Skeletal muscle satellite cell (primary cell): Measurements from ENCODE around the gene CADM4.

Experiments used
- H3K27me3 ChIP-seq: 2 replicates; pipeline ENCODE4 v1.7.0; 2013; ENCODE audit warnings: low read length; ENCODE audit not compliant: control insufficient read depth, insufficient read depth
- H3K36me3 ChIP-seq: 2 replicates; pipeline ENCODE4 v1.7.0; 2013; ENCODE audit warnings: mild to moderate bottlenecking, control low read depth, low read length; ENCODE audit not compliant: insufficient read depth
- H3K4me1 ChIP-seq: 2 replicates; pipeline ENCODE4 v1.7.0; 2013; ENCODE audit warnings: low read length; ENCODE audit not compliant: control insufficient read depth, insufficient read depth
- H3K4me2 ChIP-seq: 2 replicates; pipeline ENCODE4 v1.7.0; 2013; ENCODE audit warnings: mild to moderate bottlenecking, low read length
- H3K4me3 ChIP-seq: 2 replicates; pipeline ENCODE4 v1.7.0; 2013; ENCODE audit warnings: low read length
- H3K9ac ChIP-seq: 2 replicates; pipeline ENCODE4 v1.7.0; 2013; ENCODE audit warnings: mild to moderate bottlenecking, low read depth, low read length, moderate library complexity
- H3K9me3 ChIP-seq: replicated peaks from 2 replicates; pipeline ENCODE4 v1.7.0; 2013; ENCODE audit warnings: mild to moderate bottlenecking, control low read depth, low read length

Gene CADM4

DNA sequence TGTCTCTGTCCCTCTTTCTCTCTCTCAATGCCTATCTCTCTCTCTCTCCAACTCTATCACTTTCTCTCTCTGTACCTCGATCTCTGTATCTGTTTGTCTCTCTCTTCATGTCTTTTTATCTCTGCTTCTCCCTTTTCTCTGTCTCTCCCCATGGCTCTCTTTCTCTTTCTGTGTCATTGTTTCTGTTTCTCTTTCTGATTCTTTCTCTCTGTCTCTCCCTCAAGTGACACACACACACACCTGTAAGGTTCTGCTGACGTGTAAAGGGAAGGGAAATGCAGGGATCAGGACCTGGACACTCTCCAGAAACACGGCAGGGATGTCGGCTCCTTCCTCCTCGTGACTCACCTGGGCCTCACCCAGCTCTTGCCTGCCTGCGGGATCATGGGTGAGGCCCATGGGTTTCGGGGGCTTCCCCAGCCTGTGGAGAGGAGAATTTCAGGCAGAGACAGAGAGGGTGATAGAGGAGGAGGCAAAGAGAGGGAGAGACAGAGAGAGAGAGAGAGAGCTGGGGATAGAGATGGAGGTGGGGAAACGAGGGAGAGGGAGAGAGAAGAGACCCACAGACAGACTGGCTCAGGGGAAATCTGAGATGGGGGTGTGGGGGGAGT is 35.7 kb upstream of the CADM4 start:
- Histone ChIP-seq H3K27me3 (no peaks in the 10 kb centered on the region), H3K4me1 (peaks cover 22% of the 10 kb centered on the region), H3K4me2 (peak overlapping the region; percentile 2), H3K36me3 (no peaks in the 10 kb centered on the region), H3K9me3 (no peaks in the 10 kb centered on the region), H3K4me3 (no peak overlapping the region), H3K9ac (no peak overlapping the region)

GRCh38 chr19:43674596-43674995 is 34.9 kb upstream of the CADM4 start:
- Histone ChIP-seq H3K9me3 (no peaks in the 10 kb centered on the region), H3K4me2 (no peak overlapping the region), H3K4me1 (peaks cover 25% of the 10 kb centered on the region), H3K36me3 (no peaks in the 10 kb centered on the region), H3K27me3 (no peaks in the 10 kb centered on the region), H3K4me3 (no peak overlapping the region), H3K9ac (no peak overlapping the region)

DNA sequence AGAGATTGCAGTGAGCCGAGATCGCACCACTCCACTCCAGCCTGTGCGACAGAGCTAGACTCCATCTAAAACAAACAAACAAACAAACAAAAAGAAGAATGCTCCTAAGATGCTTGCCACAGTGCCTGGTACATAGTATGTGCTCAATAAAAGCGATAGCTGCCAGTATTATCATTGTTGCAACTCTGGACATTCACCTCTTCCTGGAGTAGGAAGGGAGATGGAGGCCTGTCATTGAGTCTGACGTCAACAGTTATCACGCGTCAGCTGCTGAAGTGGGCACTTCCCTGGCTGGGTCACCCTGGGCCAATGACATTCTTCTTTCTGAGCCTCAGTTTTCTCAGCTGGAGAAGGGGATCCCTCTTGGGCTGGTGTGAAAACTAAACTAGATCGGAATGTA is 34.5 kb upstream of the CADM4 start:
- Histone ChIP-seq H3K4me3 (no peak overlapping the region), H3K9me3 (no peaks in the 10 kb centered on the region), H3K9ac (no peak overlapping the region), H3K27me3 (no peaks in the 10 kb centered on the region), H3K36me3 (no peaks in the 10 kb centered on the region), H3K4me2 (no peak overlapping the region), H3K4me1 (peaks cover 25% of the 10 kb centered on the region)

- H3K4me1 ChIP-seq, result peaks cover 25% of the 10 kb centered on the region
- no peaks in the 10 kb centered on the region for H3K27me3 ChIP-seq
- no peak overlapping the region for H3K4me3 ChIP-seq
- H3K9ac ChIP-seq, result no peak overlapping the region
- H3K36me3 ChIP-seq, result no peaks in the 10 kb centered on the region
- H3K4me2 ChIP-seq, result no peak overlapping the region
- no peaks in the 10 kb centered on the region for H3K9me3 ChIP-seq
Measured at GRCh38 chr19:43673637-43674036, 34.0 kb upstream of the CADM4 start.

DNA sequence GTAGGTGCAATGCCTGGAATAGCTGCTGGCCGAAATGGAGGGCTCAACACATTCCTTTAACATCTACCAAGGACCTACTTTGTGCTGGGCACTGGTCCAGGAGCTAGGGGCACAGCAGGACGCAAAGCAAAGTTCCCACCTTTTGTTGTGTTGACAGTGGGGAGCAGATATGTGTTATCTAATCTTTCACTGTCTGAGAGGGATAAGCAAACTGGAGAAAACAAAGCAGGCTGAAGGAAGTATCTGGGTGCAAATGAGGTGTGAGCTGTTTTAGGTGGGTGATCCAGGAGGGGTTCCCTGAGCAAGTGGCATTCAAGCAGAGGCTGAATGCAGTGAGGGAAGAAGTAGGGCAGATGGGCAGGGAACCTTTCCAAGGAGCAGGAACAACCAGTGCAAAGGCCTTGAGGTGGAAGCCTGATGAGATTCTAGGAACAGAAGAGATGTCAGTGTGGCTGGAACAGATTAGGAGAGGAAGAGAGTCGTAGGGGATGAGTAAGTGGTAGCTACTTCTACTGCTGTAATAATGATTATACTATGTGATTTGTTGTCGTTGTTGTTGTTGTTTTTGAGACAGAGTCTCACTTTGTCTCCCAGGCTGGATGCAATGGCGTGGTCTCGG is 32.5 kb upstream of the CADM4 start:
- H3K4me2 ChIP-seq, result no peak overlapping the region
- no peak overlapping the region for H3K9ac ChIP-seq
- no peak overlapping the region for H3K4me3 ChIP-seq
- peaks cover 6% of the 10 kb centered on the region for H3K36me3 ChIP-seq
- peaks cover 31% of the 10 kb centered on the region for H3K4me1 ChIP-seq
- H3K9me3 ChIP-seq, result no peaks in the 10 kb centered on the region
- no peaks in the 10 kb centered on the region for H3K27me3 ChIP-seq

- peaks cover 16% of the 10 kb centered on the region for H3K4me1 ChIP-seq
Measured at GRCh38 chr19:43668406-43669109, 28.9 kb upstream of the CADM4 start.

GRCh38 chr19:43667876-43668405 is 28.3 kb upstream of the CADM4 start:
- Histone ChIP-seq H3K36me3 (peaks cover 38% of the 10 kb centered on the region), H3K4me3 (peak overlapping the region; percentile 72), H3K9ac (peak overlapping the region; percentile 71), H3K27me3 (no peaks in the 10 kb centered on the region), H3K4me1 (peaks cover 16% of the 10 kb centered on the region), H3K9me3 (no peaks in the 10 kb centered on the region), H3K4me2 (peak overlapping the region; percentile 83)

More at GRCh38 chr19:43668406-43669109, 28.9 kb upstream of the CADM4 start:
- H3K9me3 ChIP-seq, result no peaks in the 10 kb centered on the region
- peak overlapping the region; percentile 97 for H3K9ac ChIP-seq
- peak overlapping the region; percentile 98 for H3K4me3 ChIP-seq
- H3K27me3 ChIP-seq, result no peaks in the 10 kb centered on the region
- H3K36me3 ChIP-seq, result peaks cover 33% of the 10 kb centered on the region
- H3K4me2 ChIP-seq, result peak overlapping the region; percentile 98

- peaks cover 16% of the 10 kb centered on the region for H3K4me1 ChIP-seq
- no peaks in the 10 kb centered on the region for H3K9me3 ChIP-seq
- H3K9ac ChIP-seq, result peak overlapping the region; percentile 71
- peak overlapping the region; percentile 83 for H3K4me2 ChIP-seq
- peaks cover 44% of the 10 kb centered on the region for H3K36me3 ChIP-seq
- no peaks in the 10 kb centered on the region for H3K27me3 ChIP-seq
- H3K4me3 ChIP-seq, result peak overlapping the region; percentile 72
Measured at GRCh38 chr19:43667126-43667875, 27.7 kb upstream of the CADM4 start.

DNA sequence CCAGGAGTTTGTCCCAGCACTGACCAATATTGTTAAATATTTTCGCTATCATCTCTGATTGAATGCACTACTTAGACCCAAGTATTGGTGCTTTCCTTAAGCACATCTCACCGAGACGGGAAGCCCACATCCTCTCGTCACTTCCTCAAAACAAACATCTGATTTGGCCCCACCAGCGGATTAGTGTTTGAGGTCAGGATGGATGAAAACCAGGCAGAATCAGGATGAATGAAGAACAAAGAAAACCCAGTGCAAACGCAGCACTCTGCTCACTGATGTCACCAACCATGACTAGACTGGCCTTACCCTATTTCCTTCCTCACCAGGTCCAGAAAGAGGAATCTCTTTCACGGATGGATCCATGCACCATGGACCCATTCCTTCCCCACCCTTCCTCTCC is 24.4 kb upstream of the CADM4 start:
- Histone ChIP-seq H3K36me3 (peaks cover 70% of the 10 kb centered on the region), H3K4me3 (no peak overlapping the region), H3K9ac (no peak overlapping the region)

GRCh38 chr19:43662487-43662886 is 22.8 kb upstream of the CADM4 start:
- Histone ChIP-seq H3K4me1 (peaks cover 2% of the 10 kb centered on the region), H3K36me3 (peaks cover 78% of the 10 kb centered on the region), H3K9ac (no peak overlapping the region), H3K27me3 (no peaks in the 10 kb centered on the region), H3K4me3 (no peak overlapping the region), H3K4me2 (no peak overlapping the region), H3K9me3 (no peaks in the 10 kb centered on the region)

More for the DNA sequence above, 24.4 kb upstream of the CADM4 start:
- no peaks in the 10 kb centered on the region for H3K27me3 ChIP-seq
- H3K4me1 ChIP-seq, result peaks cover 6% of the 10 kb centered on the region
- no peaks in the 10 kb centered on the region for H3K9me3 ChIP-seq
- no peak overlapping the region for H3K4me2 ChIP-seq

DNA sequence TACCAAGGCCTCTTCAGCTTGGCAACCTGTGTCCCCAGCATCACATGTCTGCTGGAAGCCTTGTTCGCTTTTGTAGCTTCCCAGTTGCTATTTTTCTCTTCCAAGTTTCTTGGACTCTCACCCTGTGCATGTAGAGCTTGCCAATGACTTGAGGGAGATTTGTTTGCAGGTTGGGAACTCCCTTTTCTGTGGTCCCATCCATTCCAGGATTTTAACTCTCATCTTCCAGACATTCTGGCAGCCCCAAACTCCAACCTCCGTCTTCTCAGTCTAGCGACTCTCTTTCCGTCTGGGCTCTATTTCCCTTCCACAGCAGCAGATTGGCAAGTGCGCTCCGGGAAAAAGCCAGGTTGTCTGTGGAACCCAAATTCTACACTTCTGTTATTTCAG is 21.3 kb upstream of the CADM4 start:
- Histone ChIP-seq H3K9ac (no peak overlapping the region), H3K4me1 (no peaks in the 10 kb centered on the region), H3K27me3 (no peaks in the 10 kb centered on the region), H3K4me2 (no peak overlapping the region), H3K9me3 (no peaks in the 10 kb centered on the region), H3K36me3 (peaks cover 77% of the 10 kb centered on the region), H3K4me3 (no peak overlapping the region)
